Measurements from ENCODE around the gene ATRNL1.

DNA sequence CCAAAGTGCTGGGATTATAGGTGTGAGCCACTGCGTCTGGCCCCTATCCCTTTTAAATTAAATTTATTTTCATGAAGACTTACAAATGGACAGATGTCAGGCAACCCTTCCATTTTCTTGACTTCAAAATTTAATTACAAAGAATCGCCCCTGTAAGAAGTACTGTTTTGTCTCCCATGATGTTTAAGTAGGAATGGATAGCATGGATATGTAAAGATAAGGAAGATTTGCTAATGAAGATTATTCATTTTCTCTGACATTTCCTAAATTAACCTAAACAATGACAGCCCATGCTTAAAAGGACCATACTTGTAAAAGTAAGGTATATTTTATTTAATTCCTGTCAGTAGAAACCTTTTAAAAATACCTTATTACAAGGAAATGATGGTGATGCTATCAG lies 627.0 kb downstream of the ATRNL1 start:
- TF ChIP-seq, protein P1, sequence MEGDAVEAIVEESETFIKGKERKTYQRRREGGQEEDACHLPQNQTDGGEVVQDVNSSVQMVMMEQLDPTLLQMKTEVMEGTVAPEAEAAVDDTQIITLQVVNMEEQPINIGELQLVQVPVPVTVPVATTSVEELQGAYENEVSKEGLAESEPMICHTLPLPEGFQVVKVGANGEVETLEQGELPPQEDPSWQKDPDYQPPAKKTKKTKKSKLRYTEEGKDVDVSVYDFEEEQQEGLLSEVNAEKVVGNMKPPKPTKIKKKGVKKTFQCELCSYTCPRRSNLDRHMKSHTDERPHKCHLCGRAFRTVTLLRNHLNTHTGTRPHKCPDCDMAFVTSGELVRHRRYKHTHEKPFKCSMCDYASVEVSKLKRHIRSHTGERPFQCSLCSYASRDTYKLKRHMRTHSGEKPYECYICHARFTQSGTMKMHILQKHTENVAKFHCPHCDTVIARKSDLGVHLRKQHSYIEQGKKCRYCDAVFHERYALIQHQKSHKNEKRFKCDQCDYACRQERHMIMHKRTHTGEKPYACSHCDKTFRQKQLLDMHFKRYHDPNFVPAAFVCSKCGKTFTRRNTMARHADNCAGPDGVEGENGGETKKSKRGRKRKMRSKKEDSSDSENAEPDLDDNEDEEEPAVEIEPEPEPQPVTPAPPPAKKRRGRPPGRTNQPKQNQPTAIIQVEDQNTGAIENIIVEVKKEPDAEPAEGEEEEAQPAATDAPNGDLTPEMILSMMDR (IDR thresholded peaks at IDR 0.05) = no peak
- no peak for TF ChIP-seq POLR2A (IDR thresholded peaks at IDR 0.05)
